HEK293T (cell line): ENCODE results near the gene SETD2.

Experiments used
- ARNT ChIP-seq: fragments of 450-650 bp; IDR thresholded peaks from 2 replicates; pipeline ENCODE4 v1.6.1; 2017; ENCODE audit warnings: mild to moderate bottlenecking
- BHLHE40 ChIP-seq: fragments of 450-650 bp; IDR thresholded peaks from 2 replicates; pipeline ENCODE4 v1.6.1; 2016; ENCODE audit warnings: mild to moderate bottlenecking, moderate library complexity, borderline replicate concordance
- ELF4 ChIP-seq: fragments of 450-650 bp; IDR thresholded peaks from 2 replicates; pipeline ENCODE4 v1.6.1; 2017; ENCODE audit warnings: antibody characterized with exemption
- FOXA1 ChIP-seq: fragments of 450-650 bp; IDR thresholded peaks from 2 replicates; pipeline ENCODE4 v1.6.1; 2016; ENCODE audit warnings: mild to moderate bottlenecking
- FOXK2 ChIP-seq: fragments of 450-650 bp; IDR thresholded peaks from 2 replicates; pipeline ENCODE4 v1.6.1; 2016; ENCODE audit warnings: mild to moderate bottlenecking
- FOXM1 ChIP-seq: fragments of 450-650 bp; IDR thresholded peaks from 2 replicates; pipeline ENCODE4 v1.6.1; 2017; ENCODE audit warnings: mild to moderate bottlenecking, borderline replicate concordance
- HDGF ChIP-seq: fragments of 450-650 bp; IDR thresholded peaks from 2 replicates; pipeline ENCODE4 v1.6.1; 2017; ENCODE audit warnings: antibody characterized with exemption, borderline replicate concordance
- L3MBTL2 ChIP-seq: fragments of 450-650 bp; conservative IDR thresholded peaks from 2 replicates; pipeline ENCODE4 v1.6.1; 2016; ENCODE audit warnings: mild to moderate bottlenecking
- NFRKB ChIP-seq: fragments of 450-650 bp; IDR thresholded peaks from 2 replicates; pipeline ENCODE4 v1.6.1; 2016; ENCODE audit warnings: mild to moderate bottlenecking, moderate library complexity
- PKNOX1 ChIP-seq: fragments of 450-650 bp; IDR thresholded peaks from 2 replicates; pipeline ENCODE4 v1.6.1; 2016
- SP1 ChIP-seq: fragments of 450-650 bp; IDR thresholded peaks from 2 replicates; pipeline ENCODE4 v1.6.1; 2017
- SUZ12 ChIP-seq: fragments of 450-650 bp; IDR thresholded peaks from 2 replicates; pipeline ENCODE4 v1.6.1; 2016; ENCODE audit warnings: mild to moderate bottlenecking
- TARDBP ChIP-seq: fragments of 450-650 bp; IDR thresholded peaks from 2 replicates; pipeline ENCODE4 v1.6.1; 2016
- ZNF384 ChIP-seq: fragments of 450-650 bp; IDR thresholded peaks from 2 replicates; pipeline ENCODE4 v1.6.1; 2016

- TF ChIP-seq TARDBP (no peak), SUZ12 (no peak), ELF4 (no peak), SP1 (no peak), ZNF384 (no peak), PKNOX1 (no peak), BHLHE40 (no peak), FOXM1 (no peak), HDGF (no peak), FOXA1 (no peak), L3MBTL2 (no peak), FOXK2 (no peak), ARNT (no peak), NFRKB (no peak)
These were observed 30.3 kb downstream of the SETD2 start for GRCh38 chr3:47133641-47134040.
